ENCODE results near the gene SPPL3.

SPPL3 gene

DNA sequence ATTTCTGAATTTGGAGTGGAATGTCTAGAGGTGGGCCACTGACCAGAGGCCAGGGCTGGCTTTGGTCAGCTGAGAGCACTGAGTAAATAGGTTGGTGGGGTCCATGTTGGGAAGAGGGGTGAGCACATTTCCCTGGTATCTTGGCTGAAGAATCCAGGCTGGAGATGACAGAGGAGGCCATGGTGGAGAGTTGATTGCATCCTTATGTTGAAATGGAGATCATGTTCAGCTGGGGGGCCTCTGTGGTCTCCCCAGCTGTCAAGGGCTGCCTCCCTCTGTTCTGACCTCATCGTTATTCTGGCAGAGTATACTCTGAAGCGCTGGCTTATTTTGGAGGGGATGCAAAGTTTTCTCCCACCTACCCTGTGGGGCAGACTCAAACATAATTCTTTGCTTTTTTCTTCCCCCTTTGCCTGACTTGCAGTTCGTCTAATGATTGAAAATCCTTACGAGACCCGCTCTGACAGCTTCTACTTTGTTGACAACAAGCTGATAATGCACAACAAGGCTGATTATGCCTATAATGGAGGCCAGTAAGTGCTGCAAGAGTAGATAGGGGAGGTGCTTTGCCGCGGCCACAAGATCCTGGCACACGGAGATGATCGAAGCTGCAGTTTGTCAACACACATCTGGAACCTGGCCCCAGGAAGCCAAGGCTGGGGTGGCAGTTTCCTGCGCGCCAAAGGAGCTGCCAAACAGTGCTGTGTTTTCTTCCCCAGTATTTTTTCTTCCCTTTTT lies 184.5 kb downstream of the SPPL3 start:
- DNase-seq, result no peak

DNA sequence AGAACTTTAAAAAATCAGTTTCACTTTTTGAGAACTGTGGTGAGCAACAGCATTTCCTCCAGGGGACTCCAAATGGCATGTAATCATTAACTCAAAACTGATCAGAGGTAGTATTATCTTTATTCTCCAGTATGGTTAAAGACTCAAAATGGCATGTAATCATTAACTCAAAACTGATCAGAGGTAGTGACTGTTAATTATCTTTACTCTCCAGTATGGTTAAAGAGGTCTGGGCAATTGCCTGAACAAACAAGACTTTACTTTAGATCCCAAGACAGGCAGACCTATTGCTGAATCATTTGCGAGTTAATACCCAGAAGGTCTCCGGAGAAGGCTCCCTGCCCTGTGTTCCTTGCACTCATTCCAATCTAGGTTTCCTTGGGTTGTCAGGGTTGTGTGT lies 185.1 kb downstream of the SPPL3 start:
- DNase-seq, result no peak

DNA sequence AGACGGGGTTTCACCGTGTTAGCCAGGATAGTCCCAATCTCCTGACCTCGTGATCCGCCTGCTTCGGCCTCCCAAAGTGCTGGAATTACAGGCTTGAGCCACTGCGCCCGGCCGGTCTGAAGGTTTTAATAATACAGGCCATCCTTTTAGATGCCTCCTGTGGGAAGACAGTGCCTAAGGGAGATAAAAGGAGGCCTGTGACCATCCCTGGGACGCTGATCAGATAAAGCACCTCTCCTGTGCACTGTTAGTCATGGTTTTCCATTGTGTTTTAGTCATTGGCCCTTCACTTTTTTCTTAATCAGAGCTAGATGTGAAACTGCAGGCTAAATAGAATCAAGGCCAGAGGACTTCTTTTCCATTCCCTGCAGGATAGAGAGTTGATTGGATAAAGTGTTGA lies 186.1 kb downstream of the SPPL3 start:
- no peak for DNase-seq

DNA sequence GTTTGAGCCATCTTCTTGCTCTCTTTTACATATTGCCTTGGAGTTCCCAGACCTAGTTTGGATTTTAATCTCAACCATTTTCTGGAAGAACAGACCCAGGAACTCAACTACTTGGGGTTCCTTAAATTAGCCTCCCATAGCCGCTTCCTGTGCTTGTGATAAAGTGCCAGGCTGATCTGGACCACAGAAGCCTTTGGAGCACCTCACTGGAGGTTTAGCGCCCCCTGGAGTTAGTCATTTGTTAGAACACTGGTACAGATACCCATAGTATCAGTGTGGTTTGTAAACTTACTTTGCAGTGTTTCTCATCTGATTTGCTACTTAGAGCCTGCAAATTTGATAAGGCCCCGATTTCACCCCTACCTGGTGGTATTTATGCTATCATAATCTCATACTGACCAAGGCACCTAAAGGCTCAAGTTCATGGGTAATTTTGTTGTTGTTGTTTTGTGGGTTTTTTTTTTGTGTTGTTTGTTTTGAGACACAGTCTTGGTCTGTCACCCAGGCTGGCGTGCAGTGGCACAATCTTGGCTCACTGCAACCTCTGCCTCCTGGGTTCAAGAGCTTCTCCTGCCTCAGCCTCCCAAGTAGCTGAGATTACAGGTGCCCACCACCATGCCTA lies 190.2 kb downstream of the SPPL3 start:
- peak; percentile 64 for DNase-seq

DNA sequence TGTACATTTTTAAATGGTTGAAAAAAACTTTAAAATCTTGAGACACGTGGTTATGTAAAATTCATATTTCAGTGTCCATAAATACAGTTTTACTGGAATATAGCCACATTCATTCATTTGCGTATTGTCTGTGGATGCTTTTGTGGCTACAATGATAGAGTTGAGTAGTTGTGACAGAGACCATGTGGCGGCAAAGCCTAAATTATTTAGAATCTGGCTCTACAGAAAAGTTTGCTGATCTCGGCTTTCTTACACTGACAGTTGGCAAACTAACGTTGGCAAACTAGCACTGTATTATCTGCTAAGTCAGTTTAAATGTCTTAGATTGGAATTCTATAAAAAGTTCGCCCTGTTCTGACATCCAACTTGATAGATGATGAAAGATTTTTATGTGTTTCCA lies 191.5 kb downstream of the SPPL3 start:
- DNase-seq, result no peak

All from T-helper 9 cell (primary cell).